Vagina (tissue), 2 donors: ENCODE data around the gene INPP5F. TPM values are rescaled to one million over a fixed set of nuclear protein-coding genes. Genes with fewer than 3 reads are reported as not detected.

ENCODE experiments used
- DNase-seq, 2 donors: peaks; one replicate each; pipeline ENCODE4 v3.0.0-alpha.2; 2017; ENCODE audit errors: extremely low spot score in 2 of 2
- H3K27ac ChIP-seq: fragments of 200-600 bp; sonication (generic); one replicate; pipeline ENCODE4 v1.5.1; 2019
- H3K27me3 ChIP-seq: fragments of 200-600 bp; sonication (generic); one replicate; pipeline ENCODE4 v1.5.1; 2019
- H3K36me3 ChIP-seq, 2 donors: fragments of 200-600 bp; sonication (generic); one replicate each; pipeline ENCODE4 v1.5.1; 2017 to 2019
- H3K4me1 ChIP-seq: fragments of 200-600 bp; sonication (generic); one replicate; pipeline ENCODE4 v1.5.1; 2019
- H3K4me3 ChIP-seq, 2 donors: fragments of 200-600 bp; sonication (generic); 1 replicate in 1 of 2; 2 replicates in 1 of 2; pipeline ENCODE4 v1.5.1; 2016 to 2019
- H3K9me3 ChIP-seq: fragments of 200-600 bp; sonication (generic); one replicate; pipeline ENCODE4 v1.5.1; 2019
- POLR2A ChIP-seq, 2 donors: fragments of 450-650 bp; IDR thresholded peaks; one replicate each; pipeline ENCODE4 v1.6.1; 2017; ENCODE audit warnings: antibody characterized with exemption in 2 of 2, mild to moderate bottlenecking in 2 of 2, moderate library complexity in 2 of 2
- POLR2AphosphoS5 ChIP-seq, 2 donors: sonication (generic); formaldehyde crosslinking; IDR thresholded peaks; one replicate each; pipeline ENCODE4 v1.9.0; 2017; ENCODE audit warnings: antibody characterized with exemption in 2 of 2, mild to moderate bottlenecking in 2 of 2, low read depth in 1 of 2; ENCODE audit not compliant: insufficient read depth in 1 of 2
- intact Hi-C: fragments of 100-400 bp; cut with DNase I; formaldehyde crosslinking; loops from one replicate; pipeline ENCODE4 v1.15.1; 2023
- total RNA-seq: library from RNA; depleted of rRNA; stranded (reverse); fragments of >200 nt; gene quantifications from one replicate; pipeline ENCODE4 v1.2.3, GENCODE V29; 2016
- TF ChIP-seq, protein P1 (sequence below), 3 experiments: fragments of 450-650 bp in 2 of 3; fragments of 200-600 bp in 1 of 3; sonication (generic) in 1 of 3; IDR thresholded peaks; one replicate each; pipeline ENCODE4 v1.5.1; 2017 to 2019; ENCODE audit warnings: antibody characterized with exemption in 3 of 3, mild to moderate bottlenecking in 2 of 3, moderate library complexity in 2 of 3

Gene INPP5F
- total RNA-seq, 1 donor from 2014 or later, result 18.4 TPM

DNA sequence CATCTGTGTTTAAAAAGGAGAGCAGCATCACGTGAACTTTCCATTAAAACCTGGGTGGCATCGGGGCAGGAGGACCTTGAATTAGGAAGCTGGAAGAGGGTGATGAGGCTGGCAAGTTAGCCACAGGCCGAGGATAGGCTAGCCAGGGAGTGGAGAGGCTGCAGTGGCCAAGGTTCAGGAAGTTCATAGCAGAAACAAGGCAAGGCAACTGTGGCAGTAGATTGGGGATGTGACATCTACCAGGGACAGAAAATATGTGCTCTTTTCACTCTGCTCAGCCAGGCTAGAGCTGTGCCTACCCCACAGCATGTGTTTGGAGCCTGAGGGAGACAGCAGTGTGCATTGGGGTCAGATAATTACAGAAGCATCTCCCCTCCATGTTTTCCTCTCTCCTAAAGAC is 2.2 kb upstream of the INPP5F start:
- H3K4me1 ChIP-seq, result peaks cover 32% of the 10 kb centered on the region
- TF ChIP-seq POLR2A (IDR thresholded peaks at IDR 0.05) (no peak), POLR2AphosphoS5 (IDR thresholded peaks at IDR 0.05; ENCODE audit: insufficient read depth in 1 of 2, low read depth in 1 of 2) (no peak)
- TF ChIP-seq, protein P1, sequence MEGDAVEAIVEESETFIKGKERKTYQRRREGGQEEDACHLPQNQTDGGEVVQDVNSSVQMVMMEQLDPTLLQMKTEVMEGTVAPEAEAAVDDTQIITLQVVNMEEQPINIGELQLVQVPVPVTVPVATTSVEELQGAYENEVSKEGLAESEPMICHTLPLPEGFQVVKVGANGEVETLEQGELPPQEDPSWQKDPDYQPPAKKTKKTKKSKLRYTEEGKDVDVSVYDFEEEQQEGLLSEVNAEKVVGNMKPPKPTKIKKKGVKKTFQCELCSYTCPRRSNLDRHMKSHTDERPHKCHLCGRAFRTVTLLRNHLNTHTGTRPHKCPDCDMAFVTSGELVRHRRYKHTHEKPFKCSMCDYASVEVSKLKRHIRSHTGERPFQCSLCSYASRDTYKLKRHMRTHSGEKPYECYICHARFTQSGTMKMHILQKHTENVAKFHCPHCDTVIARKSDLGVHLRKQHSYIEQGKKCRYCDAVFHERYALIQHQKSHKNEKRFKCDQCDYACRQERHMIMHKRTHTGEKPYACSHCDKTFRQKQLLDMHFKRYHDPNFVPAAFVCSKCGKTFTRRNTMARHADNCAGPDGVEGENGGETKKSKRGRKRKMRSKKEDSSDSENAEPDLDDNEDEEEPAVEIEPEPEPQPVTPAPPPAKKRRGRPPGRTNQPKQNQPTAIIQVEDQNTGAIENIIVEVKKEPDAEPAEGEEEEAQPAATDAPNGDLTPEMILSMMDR (IDR thresholded peaks at IDR 0.05), result no peak
- no peak overlapping the region for H3K27ac ChIP-seq
- H3K9me3 ChIP-seq, result no peaks in the 10 kb centered on the region
- no peaks in the 10 kb centered on the region for H3K36me3 ChIP-seq
- no peaks in the 10 kb centered on the region for H3K27me3 ChIP-seq
- intact Hi-C loops, result no loop called here
- H3K4me3 ChIP-seq, result no peak overlapping the region
- no peak for DNase-seq

DNA sequence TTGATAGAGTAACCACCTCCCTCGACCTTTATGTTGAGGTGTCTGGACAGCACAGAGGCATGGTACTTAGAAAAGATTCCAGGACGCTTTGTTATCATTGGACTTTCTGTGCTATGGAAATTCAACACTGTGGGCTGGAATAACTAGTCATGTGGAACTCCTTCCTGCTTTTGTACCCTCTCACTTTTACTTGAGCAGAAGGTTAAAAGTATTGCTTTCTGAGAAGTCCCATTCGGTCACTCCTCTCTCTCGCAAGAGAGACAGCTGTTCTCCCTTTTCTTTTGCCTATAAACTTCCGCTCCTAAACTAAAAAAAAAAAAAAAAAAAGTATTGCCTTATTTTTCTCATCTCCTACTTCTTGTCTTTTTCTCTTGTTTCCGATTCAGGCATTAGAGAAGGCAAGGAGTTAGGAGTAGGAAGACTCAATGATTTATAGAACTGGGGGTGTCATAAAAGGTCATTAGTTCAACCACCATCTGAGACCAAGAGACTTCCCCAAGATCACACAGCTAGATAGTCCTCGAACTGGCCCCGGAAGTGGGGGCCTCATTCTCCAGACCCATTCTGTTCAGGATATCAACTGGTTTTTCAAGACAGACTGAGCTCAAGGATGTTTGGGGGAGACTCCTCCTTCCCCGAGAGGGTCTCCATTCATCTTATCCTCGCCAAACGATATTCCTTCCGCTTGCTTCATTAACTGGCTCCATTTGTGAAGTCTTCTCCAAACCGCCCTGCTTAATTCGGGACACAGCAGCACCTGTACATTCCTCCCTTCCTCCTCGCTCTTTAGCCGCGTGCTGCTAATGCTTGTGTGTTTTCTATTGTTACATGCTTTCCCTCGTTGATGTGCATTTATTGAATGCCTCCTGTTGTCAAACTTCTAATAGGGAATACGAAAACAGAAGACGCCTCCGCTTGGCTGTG is 995 bp upstream of the INPP5F start:
- Histone ChIP-seq H3K4me1 (peaks cover 40% of the 10 kb centered on the region), H3K27ac (peak overlapping the region; percentile 95), H3K27me3 (no peaks in the 10 kb centered on the region), H3K36me3 (no peaks in the 10 kb centered on the region), H3K9me3 (no peaks in the 10 kb centered on the region), H3K4me3 (peak overlapping the region; percentile 86 to 99)
- DNase-seq, result no peak
- no peak for TF ChIP-seq POLR2AphosphoS5 (IDR thresholded peaks at IDR 0.05; ENCODE audit: insufficient read depth in 1 of 2, low read depth in 1 of 2)
- TF ChIP-seq, protein P1 (IDR thresholded peaks at IDR 0.05), result no peak
- TF ChIP-seq POLR2A (IDR thresholded peaks at IDR 0.05), result no peak
- intact Hi-C loops, result no loop called here

DNA sequence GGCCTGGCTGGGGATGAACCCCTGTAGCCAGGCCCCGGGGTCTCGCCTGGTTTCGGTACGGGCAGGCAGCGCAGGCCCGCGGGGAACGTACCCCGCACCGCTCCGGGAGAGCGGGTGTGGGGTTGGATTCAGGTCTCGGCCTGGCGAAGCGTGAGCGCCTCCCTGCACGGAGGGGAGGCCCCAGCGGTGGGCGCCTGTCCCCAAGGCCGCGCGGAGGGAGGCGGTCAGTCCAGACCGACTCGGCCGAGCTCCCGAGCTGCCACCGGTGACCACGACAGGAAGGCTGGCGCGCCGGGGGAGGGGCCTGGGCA is 378 bp upstream of the INPP5F start:
- Histone ChIP-seq H3K9me3 (no peaks in the 10 kb centered on the region), H3K27me3 (no peaks in the 10 kb centered on the region), H3K27ac (peak overlapping the region; percentile 95), H3K4me3 (peak overlapping the region; percentile 86 to 99), H3K4me1 (peaks cover 40% of the 10 kb centered on the region), H3K36me3 (no peaks in the 10 kb centered on the region)
- intact Hi-C loops, result no loop called here
- DNase-seq, result no peak
- TF ChIP-seq, protein P1 (IDR thresholded peaks at IDR 0.05), result no peak
- TF ChIP-seq POLR2A (IDR thresholded peaks at IDR 0.05) (peak in 1 of 2 donors; percentile 74), POLR2AphosphoS5 (IDR thresholded peaks at IDR 0.05; ENCODE audit: insufficient read depth in 1 of 2, low read depth in 1 of 2) (peak; percentile 70 to 97)

DNA sequence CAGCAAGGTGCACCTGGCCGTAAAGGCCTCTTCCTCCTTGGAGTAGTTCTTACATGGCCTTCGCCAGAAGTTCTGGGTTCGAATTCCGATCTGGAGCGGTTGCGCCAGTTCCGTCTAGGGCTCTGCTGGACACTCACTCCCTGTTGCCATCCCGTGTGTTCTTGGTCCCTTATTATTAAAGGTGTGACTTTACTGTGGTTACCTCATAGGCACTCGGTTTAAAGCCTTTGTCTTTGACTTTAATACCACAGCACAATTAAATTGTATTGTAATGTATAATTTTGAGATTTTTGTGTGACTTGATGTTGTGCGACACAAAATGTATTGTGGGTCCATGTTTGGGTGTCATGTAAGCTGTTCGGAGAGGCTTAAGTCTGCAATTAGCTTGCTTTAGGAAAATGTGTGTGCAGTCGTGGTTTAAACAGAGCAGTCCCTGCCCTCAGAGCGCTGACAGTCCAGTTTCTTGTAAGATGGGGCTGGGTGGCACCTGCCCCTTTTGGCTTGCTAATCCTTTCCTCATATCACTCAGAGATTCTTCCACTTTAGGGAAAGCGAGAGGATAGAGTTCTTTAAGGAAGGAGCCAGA is 919 bp downstream of the INPP5F start:
- Histone ChIP-seq H3K36me3 (no peaks in the 10 kb centered on the region), H3K9me3 (no peaks in the 10 kb centered on the region), H3K4me1 (peaks cover 40% of the 10 kb centered on the region), H3K4me3 (peak overlapping the region; percentile 86 to 99), H3K27ac (peak overlapping the region; percentile 94), H3K27me3 (no peaks in the 10 kb centered on the region)
- intact Hi-C loops, result no loop called here
- TF ChIP-seq, protein P1 (IDR thresholded peaks at IDR 0.05), result no peak
- TF ChIP-seq POLR2A (IDR thresholded peaks at IDR 0.05), result no peak
- TF ChIP-seq POLR2AphosphoS5 (IDR thresholded peaks at IDR 0.05; ENCODE audit: insufficient read depth in 1 of 2, low read depth in 1 of 2), result no peak
- no peak for DNase-seq
